Nephron (organoid): ENCODE data around the gene PCA3.

Source experiments
- H3K27ac Mint-ChIP-seq, 3 experiments: 2 replicates each; pipeline ENCODE4 v1.8.0; 2020; ENCODE audit warnings: mixed read lengths in 3 of 3, mild to moderate bottlenecking in 2 of 3, moderate library complexity in 1 of 3
- H3K27me3 Mint-ChIP-seq: 2 replicates; pipeline ENCODE4 v1.8.0; 2021; ENCODE audit warnings: low read depth, mild to moderate bottlenecking, moderate library complexity, mixed read lengths
- H3K36me3 Mint-ChIP-seq: 2 replicates; pipeline ENCODE4 v1.8.0; 2020; ENCODE audit warnings: low read depth, mixed read lengths
- H3K4me1 Mint-ChIP-seq: 2 replicates; pipeline ENCODE4 v1.8.0; 2020; ENCODE audit warnings: mixed read lengths
- H3K4me3 Mint-ChIP-seq, 3 experiments: 2 replicates each; pipeline ENCODE4 v1.8.0; 2020; ENCODE audit warnings: mild to moderate bottlenecking in 3 of 3, mixed read lengths in 3 of 3, moderate library complexity in 2 of 3
- H3K9me3 Mint-ChIP-seq: 2 replicates; pipeline ENCODE4 v1.8.0; 2020; ENCODE audit warnings: mixed read lengths
- TF ChIP-seq, protein P1 (sequence below), 3 experiments: fragments of 200-600 bp; sonication (generic); IDR thresholded peaks; one replicate each; pipeline ENCODE4 v1.5.0; 2021; ENCODE audit warnings: antibody characterized with exemption in 3 of 3; ENCODE audit not compliant: unreplicated experiment in 3 of 3

PCA3 gene

DNA sequence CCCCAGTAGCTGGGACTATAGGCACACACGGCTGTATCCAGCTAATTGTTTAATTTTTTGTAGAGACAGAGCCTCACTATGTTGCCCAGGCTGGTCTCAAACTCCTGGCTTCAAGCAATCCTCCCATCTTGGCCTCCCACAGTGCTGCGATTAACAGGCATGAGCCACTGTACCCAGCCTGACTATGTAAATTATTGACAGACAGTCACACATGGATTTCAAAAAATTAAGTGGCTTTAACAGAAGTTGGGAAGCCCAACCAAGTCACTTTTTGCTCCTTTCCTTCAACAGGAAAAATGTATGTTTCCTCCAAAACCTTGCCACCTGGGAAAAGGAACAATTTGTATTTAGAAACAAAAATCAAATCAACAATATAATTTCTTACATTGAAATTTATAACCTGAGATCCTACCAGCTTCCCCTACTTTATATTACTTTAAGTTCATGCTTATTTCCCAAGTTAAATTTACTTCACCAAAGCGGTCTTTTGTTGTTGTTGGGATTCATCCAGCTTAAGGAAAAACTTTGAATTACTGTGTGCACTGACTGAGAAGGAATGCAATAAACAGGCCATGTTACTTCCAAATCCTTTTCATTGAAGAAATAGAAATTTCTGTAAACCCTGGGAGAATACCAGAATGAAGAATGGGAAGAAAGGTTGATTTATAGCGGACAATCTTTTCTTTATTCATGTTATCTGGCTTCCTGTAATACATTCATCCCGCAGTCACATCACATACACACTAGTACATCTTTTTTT, 8.6 kb downstream of the PCA3 start:
- H3K27me3 Mint-ChIP-seq, result peaks cover 10% of the 10 kb centered on the region
- H3K27ac Mint-ChIP-seq, result peak overlapping the region; percentile 64 to 91 (median 86)
- TF ChIP-seq, protein P1, sequence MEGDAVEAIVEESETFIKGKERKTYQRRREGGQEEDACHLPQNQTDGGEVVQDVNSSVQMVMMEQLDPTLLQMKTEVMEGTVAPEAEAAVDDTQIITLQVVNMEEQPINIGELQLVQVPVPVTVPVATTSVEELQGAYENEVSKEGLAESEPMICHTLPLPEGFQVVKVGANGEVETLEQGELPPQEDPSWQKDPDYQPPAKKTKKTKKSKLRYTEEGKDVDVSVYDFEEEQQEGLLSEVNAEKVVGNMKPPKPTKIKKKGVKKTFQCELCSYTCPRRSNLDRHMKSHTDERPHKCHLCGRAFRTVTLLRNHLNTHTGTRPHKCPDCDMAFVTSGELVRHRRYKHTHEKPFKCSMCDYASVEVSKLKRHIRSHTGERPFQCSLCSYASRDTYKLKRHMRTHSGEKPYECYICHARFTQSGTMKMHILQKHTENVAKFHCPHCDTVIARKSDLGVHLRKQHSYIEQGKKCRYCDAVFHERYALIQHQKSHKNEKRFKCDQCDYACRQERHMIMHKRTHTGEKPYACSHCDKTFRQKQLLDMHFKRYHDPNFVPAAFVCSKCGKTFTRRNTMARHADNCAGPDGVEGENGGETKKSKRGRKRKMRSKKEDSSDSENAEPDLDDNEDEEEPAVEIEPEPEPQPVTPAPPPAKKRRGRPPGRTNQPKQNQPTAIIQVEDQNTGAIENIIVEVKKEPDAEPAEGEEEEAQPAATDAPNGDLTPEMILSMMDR (IDR thresholded peaks at IDR 0.05; ENCODE audit: unreplicated experiment in 3 of 3), result no peak
- no peak overlapping the region for H3K4me3 Mint-ChIP-seq
- no peaks in the 10 kb centered on the region for H3K36me3 Mint-ChIP-seq
- no peaks in the 10 kb centered on the region for H3K9me3 Mint-ChIP-seq
- peaks cover 8% of the 10 kb centered on the region for H3K4me1 Mint-ChIP-seq

DNA sequence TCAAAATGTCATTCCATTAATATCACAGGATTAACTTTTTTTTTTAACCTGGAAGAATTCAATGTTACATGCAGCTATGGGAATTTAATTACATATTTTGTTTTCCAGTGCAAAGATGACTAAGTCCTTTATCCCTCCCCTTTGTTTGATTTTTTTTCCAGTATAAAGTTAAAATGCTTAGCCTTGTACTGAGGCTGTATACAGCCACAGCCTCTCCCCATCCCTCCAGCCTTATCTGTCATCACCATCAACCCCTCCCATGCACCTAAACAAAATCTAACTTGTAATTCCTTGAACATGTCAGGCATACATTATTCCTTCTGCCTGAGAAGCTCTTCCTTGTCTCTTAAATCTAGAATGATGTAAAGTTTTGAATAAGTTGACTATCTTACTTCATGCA, 20.6 kb downstream of the PCA3 start:
- no peak overlapping the region for H3K4me3 Mint-ChIP-seq
- no peaks in the 10 kb centered on the region for H3K9me3 Mint-ChIP-seq
- TF ChIP-seq, protein P1 (IDR thresholded peaks at IDR 0.05; ENCODE audit: unreplicated experiment in 3 of 3), result no peak
- H3K27ac Mint-ChIP-seq, result peak overlapping the region in 1 of 3 experiments; percentile 13
- peaks cover 11% of the 10 kb centered on the region for H3K27me3 Mint-ChIP-seq
- no peaks in the 10 kb centered on the region for H3K4me1 Mint-ChIP-seq
- no peaks in the 10 kb centered on the region for H3K36me3 Mint-ChIP-seq

DNA sequence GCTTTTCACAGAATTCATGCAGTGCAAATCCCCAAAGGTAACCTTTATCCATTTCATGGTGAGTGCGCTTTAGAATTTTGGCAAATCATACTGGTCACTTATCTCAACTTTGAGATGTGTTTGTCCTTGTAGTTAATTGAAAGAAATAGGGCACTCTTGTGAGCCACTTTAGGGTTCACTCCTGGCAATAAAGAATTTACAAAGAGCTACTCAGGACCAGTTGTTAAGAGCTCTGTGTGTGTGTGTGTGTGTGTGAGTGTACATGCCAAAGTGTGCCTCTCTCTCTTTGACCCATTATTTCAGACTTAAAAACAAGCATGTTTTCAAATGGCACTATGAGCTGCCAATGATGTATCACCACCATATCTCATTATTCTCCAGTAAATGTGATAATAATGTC, 21.3 kb downstream of the PCA3 start:
- H3K4me3 Mint-ChIP-seq, result no peak overlapping the region
- H3K4me1 Mint-ChIP-seq, result no peaks in the 10 kb centered on the region
- no peaks in the 10 kb centered on the region for H3K36me3 Mint-ChIP-seq
- TF ChIP-seq, protein P1 (IDR thresholded peaks at IDR 0.05; ENCODE audit: unreplicated experiment in 3 of 3), result no peak
- peaks cover 11% of the 10 kb centered on the region for H3K27me3 Mint-ChIP-seq
- peak overlapping the region in 1 of 3 experiments; percentile 23 for H3K27ac Mint-ChIP-seq
- H3K9me3 Mint-ChIP-seq, result no peaks in the 10 kb centered on the region

GRCh38 chr9:76787677-76788076, 23.4 kb downstream of the PCA3 start:
- TF ChIP-seq, protein P1 (IDR thresholded peaks at IDR 0.05; ENCODE audit: unreplicated experiment in 3 of 3), result no peak
- Mint-ChIP-seq H3K27ac (no peak overlapping the region), H3K36me3 (no peaks in the 10 kb centered on the region), H3K9me3 (no peaks in the 10 kb centered on the region), H3K4me1 (no peaks in the 10 kb centered on the region), H3K4me3 (no peak overlapping the region), H3K27me3 (peaks cover 8% of the 10 kb centered on the region)

DNA sequence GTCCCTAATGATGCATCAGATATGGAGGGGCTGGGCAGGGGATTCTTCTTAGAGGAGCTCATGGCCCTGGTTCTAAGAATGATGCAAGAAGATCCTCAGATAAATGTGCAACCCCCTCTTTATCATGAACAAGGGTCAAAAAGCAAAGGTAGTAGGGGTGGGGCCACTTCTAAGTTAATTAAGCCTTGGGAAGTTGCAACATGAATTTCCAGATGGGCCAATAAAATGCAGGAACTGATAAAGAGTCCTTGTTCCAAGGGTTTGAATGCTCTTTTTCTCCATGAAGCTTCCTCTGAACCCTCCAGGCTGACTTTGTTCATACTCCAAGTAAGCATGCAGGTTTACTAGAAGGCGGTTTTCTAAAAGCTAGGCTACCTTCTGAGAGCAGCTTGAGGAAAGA, 25.6 kb downstream of the PCA3 start:
- no peaks in the 10 kb centered on the region for H3K9me3 Mint-ChIP-seq
- no peaks in the 10 kb centered on the region for H3K36me3 Mint-ChIP-seq
- no peaks in the 10 kb centered on the region for H3K4me1 Mint-ChIP-seq
- peaks cover 4% of the 10 kb centered on the region for H3K27me3 Mint-ChIP-seq
- TF ChIP-seq, protein P1 (IDR thresholded peaks at IDR 0.05; ENCODE audit: unreplicated experiment in 3 of 3), result no peak
- no peak overlapping the region for H3K27ac Mint-ChIP-seq
- no peak overlapping the region for H3K4me3 Mint-ChIP-seq
